Mesothelial cell of epicardium (in vitro differentiated cells): ENCODE measurements around the gene ZNF503. TPM values are rescaled to one million over a fixed set of nuclear protein-coding genes. Genes with fewer than 3 reads are reported as not detected.

ENCODE experiments used
- DNase-seq, 2 experiments: peaks; one replicate each; pipeline ENCODE4 v3.0.0; 2021; ENCODE audit warnings: low spot score in 2 of 2; ENCODE audit not compliant: unreplicated experiment in 2 of 2
- H3K27ac Mint-ChIP-seq: 2 replicates; pipeline ENCODE4 v1.8.0; 2021; ENCODE audit warnings: mixed read lengths
- H3K27me3 Mint-ChIP-seq: 2 replicates; pipeline ENCODE4 v1.8.0; 2021; ENCODE audit warnings: low read depth, mixed read lengths
- H3K36me3 Mint-ChIP-seq: 2 replicates; pipeline ENCODE4 v1.8.0; 2021; ENCODE audit warnings: mixed read lengths
- H3K4me1 Mint-ChIP-seq: 2 replicates; pipeline ENCODE4 v1.8.0; 2021; ENCODE audit warnings: mixed read lengths
- H3K4me3 Mint-ChIP-seq: 2 replicates; pipeline ENCODE4 v1.8.0; 2021; ENCODE audit warnings: mild to moderate bottlenecking, moderate library complexity, mixed read lengths
- H3K9me3 Mint-ChIP-seq: 2 replicates; pipeline ENCODE4 v1.8.0; 2021; ENCODE audit warnings: mixed read lengths
- CTCF ChIP-seq: fragments of 200-600 bp; sonication (generic); IDR thresholded peaks from one replicate; pipeline ENCODE4 v1.5.0; 2021; ENCODE audit warnings: antibody characterized with exemption; ENCODE audit not compliant: unreplicated experiment
- total RNA-seq: library from RNA; stranded (reverse); gene quantifications from 3 replicates; pipeline ENCODE4 v1.2.1, GENCODE V29; 2021

The ZNF503 gene
- total RNA-seq, 1 donor from 2014 or later, result 58.3 TPM

- Mint-ChIP-seq H3K4me3 (no peak overlapping the region), H3K9me3 (peaks cover 3% of the 10 kb centered on the region), H3K27ac (no peak overlapping the region), H3K27me3 (peaks cover 66% of the 10 kb centered on the region), H3K36me3 (peaks cover 2% of the 10 kb centered on the region), H3K4me1 (peaks cover 3% of the 10 kb centered on the region)
- no peak for TF ChIP-seq CTCF
- DNase-seq, result no peak
Observed at GRCh38 chr10:75350791-75351190, 50.8 kb downstream of the ZNF503 start.

Other genes with a start within 250 kb of the ZNF503 start
- 144 to 154 TPM (median 149 TPM) in 3 replicates for gene VDAC2, start 191.0 kb downstream of the ZNF503 start, total RNA-seq
- 13.9 to 14.7 TPM (median 13.9 TPM) in 3 replicates for gene COMTD1, start 165.8 kb downstream of the ZNF503 start, total RNA-seq
- 2.0 to 3.3 TPM (median 2.7 TPM) in 3 replicates for gene LRMDA, start 29.9 kb upstream of the ZNF503 start, total RNA-seq